HG03108 (cell line): ENCODE results near the gene DCP1B.

Experiments used
- ATAC-seq: cut with Tn5 transposase; IDR thresholded peaks from one replicate; pipeline ENCODE4 v1.9.1; 2021; ENCODE audit warnings: moderate library complexity; ENCODE audit not compliant: unreplicated experiment

Gene DCP1B

GRCh38 chr12:1936406-1937320 lies 67.6 kb downstream of the DCP1B start:
- ATAC-seq: no peak

- no peak for ATAC-seq
These were observed 68.4 kb downstream of the DCP1B start for GRCh38 chr12:1935700-1936378.

- ATAC-seq: no peak
These were observed 69.0 kb downstream of the DCP1B start for GRCh38 chr12:1935242-1935641.

GRCh38 chr12:1934831-1935230 lies 69.4 kb downstream of the DCP1B start:
- ATAC-seq: no peak

- ATAC-seq: no peak
These were observed 70.2 kb downstream of the DCP1B start for GRCh38 chr12:1934068-1934467.

- ATAC-seq: peak; percentile 44
These were observed 70.8 kb downstream of the DCP1B start for GRCh38 chr12:1933342-1934051.

GRCh38 chr12:1932264-1932777 lies 71.9 kb downstream of the DCP1B start:
- ATAC-seq: no peak

- no peak for ATAC-seq
These were observed 72.6 kb downstream of the DCP1B start for GRCh38 chr12:1931642-1932041.

- ATAC-seq: no peak
These were observed 73.3 kb downstream of the DCP1B start for GRCh38 chr12:1930803-1931597.

- no peak for ATAC-seq
These were observed 74.1 kb downstream of the DCP1B start for GRCh38 chr12:1929985-1930802.

- ATAC-seq: no peak
These were observed 74.8 kb downstream of the DCP1B start for GRCh38 chr12:1929241-1929984.

GRCh38 chr12:1928439-1929121 lies 75.7 kb downstream of the DCP1B start:
- no peak for ATAC-seq

- ATAC-seq: no peak
These were observed 76.4 kb downstream of the DCP1B start for GRCh38 chr12:1927751-1928351.

- no peak for ATAC-seq
These were observed 77.1 kb downstream of the DCP1B start for GRCh38 chr12:1927051-1927680.

GRCh38 chr12:1926251-1926657 lies 78.0 kb downstream of the DCP1B start:
- no peak for ATAC-seq

- no peak for ATAC-seq
These were observed 78.6 kb downstream of the DCP1B start for GRCh38 chr12:1925684-1926006.

- ATAC-seq: no peak
These were observed 79.1 kb downstream of the DCP1B start for GRCh38 chr12:1924996-1925683.
